ENCODE measurements around the gene AK2. TPM values are rescaled to one million over a fixed set of nuclear protein-coding genes. Genes with fewer than 3 reads are reported as not detected.

Gene AK2
- total and polyA plus RNA-seq, 10 of the 15 experiments (the other 5 are each of a cell fraction or from before 2014, with no cell fraction given) = 52.3 to 500 (median 278) TPM

GRCh38 chr1:33009561-33009960 lies 27.1 kb downstream of the AK2 start (continued):
- TF ChIP-seq, protein P1, sequence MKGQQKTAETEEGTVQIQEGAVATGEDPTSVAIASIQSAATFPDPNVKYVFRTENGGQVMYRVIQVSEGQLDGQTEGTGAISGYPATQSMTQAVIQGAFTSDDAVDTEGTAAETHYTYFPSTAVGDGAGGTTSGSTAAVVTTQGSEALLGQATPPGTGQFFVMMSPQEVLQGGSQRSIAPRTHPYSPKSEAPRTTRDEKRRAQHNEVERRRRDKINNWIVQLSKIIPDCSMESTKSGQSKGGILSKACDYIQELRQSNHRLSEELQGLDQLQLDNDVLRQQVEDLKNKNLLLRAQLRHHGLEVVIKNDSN (IDR thresholded peaks at IDR 0.05; ENCODE audit: borderline replicate concordance, extremely low read length, insufficient read depth, low read depth, low read length) = no peak
- TF ChIP-seq NFYB (IDR thresholded peaks at IDR 0.05; ENCODE audit: insufficient read depth, low read depth, low read length) (no peak), KAT2A (conservative IDR thresholded peaks at IDR 0.05; ENCODE audit: control insufficient read depth, low read depth, low read length) (no peak), POLR2AphosphoS5 (IDR thresholded peaks at IDR 0.05; ENCODE audit: low read length) (no peak), ZNF217 (IDR thresholded peaks at IDR 0.05) (no peak), MXI1 (IDR thresholded peaks at IDR 0.05; ENCODE audit: low read depth, low read length) (no peak), ZNF207 (IDR thresholded peaks at IDR 0.05; ENCODE audit: borderline replicate concordance) (no peak), STAT3 (IDR thresholded peaks at IDR 0.05; ENCODE audit: low read depth, low read length) (no peak)
- TF ChIP-seq, protein P2, sequence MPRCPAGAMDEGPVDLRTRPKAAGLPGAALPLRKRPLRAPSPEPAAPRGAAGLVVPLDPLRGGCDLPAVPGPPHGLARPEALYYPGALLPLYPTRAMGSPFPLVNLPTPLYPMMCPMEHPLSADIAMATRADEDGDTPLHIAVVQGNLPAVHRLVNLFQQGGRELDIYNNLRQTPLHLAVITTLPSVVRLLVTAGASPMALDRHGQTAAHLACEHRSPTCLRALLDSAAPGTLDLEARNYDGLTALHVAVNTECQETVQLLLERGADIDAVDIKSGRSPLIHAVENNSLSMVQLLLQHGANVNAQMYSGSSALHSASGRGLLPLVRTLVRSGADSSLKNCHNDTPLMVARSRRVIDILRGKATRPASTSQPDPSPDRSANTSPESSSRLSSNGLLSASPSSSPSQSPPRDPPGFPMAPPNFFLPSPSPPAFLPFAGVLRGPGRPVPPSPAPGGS (IDR thresholded peaks at IDR 0.05; ENCODE audit: borderline replicate concordance, insufficient read depth, low read depth, low read length, poor library complexity, severe bottlenecking) = no peak
